ENCODE results near the gene RNF213. TPM values are rescaled to one million over a fixed set of nuclear protein-coding genes. Genes with fewer than 3 reads are reported as not detected.
"Not testable (repeated sequence)": the region's sequence is repeated elsewhere in the genome, so short reads cannot be mapped to it uniquely, and the experiment has no call there.

RNF213 gene
- total RNA-seq, 1 experiment from 2014 or later = 179 TPM

GRCh38 chr17:80274871-80275449 lies 14.3 kb downstream of the RNF213 start:
- Histone ChIP-seq H3K4me1 (replicated peaks; ENCODE audit: insufficient read depth) (no peaks in the 10 kb centered on the region), H4K20me1 (ENCODE audit: insufficient read depth) (no peaks in the 10 kb centered on the region), H3K4me2 (no peak overlapping the region), H3K79me2 (ENCODE audit: low read depth) (no peaks in the 10 kb centered on the region), H3K9me2 (ENCODE audit: insufficient read depth) (no peaks in the 10 kb centered on the region), H3K36me3 (ENCODE audit: low read depth) (no peaks in the 10 kb centered on the region), H3K27ac (no peak overlapping the region), H3K4me3 (no peak overlapping the region), H3K27me3 (ENCODE audit: insufficient read depth, low read depth) (no peaks in the 10 kb centered on the region), H3F3A (ENCODE audit: insufficient read depth, low read depth) (no peaks in the 10 kb centered on the region), H2AFZ (no peak overlapping the region), H3K9me3 (ENCODE audit: insufficient read depth, low read depth) (no peaks in the 10 kb centered on the region)
- CTCF ChIA-PET = no interaction called here
- DNase-seq = no peak
- intact Hi-C loops (cut with micrococcal nuclease; ENCODE audit: unreplicated experiment) = no loop called here
- no TSS peak for BruUV-seq (replicated peaks)
- TF ChIP-seq EZH2 (IDR thresholded peaks at IDR 0.05; ENCODE audit: low read depth) (no peak), CTCF (conservative IDR thresholded peaks at IDR 0.05) (no peak)
- POLR2A ChIA-PET (ENCODE audit: unreplicated experiment) = interaction anchor here (0.6 kb wide), 1 partner anchor 43 kb away, joined by 3 read pairs; no protein-coding TSS in a partner anchor

- POLR2A ChIA-PET (ENCODE audit: unreplicated experiment) = interaction anchor here (0.6 kb wide), 1 partner anchor 180 kb away, joined by 4 read pairs; no protein-coding TSS in a partner anchor
- H3K9me3 ChIP-seq (ENCODE audit: insufficient read depth, low read depth); H3K4me2 ChIP-seq; CTCF ChIA-PET; H3F3A ChIP-seq (ENCODE audit: insufficient read depth, low read depth); H3K9me2 ChIP-seq (ENCODE audit: insufficient read depth); H3K4me1 ChIP-seq (replicated peaks; ENCODE audit: insufficient read depth); H2AFZ ChIP-seq; H3K4me3 ChIP-seq; H3K27ac ChIP-seq; H4K20me1 ChIP-seq (ENCODE audit: insufficient read depth); H3K36me3 ChIP-seq (ENCODE audit: low read depth); DNase-seq; H3K27me3 ChIP-seq (ENCODE audit: insufficient read depth, low read depth); H3K79me2 ChIP-seq (ENCODE audit: low read depth); BruUV-seq (replicated peaks): not testable (repeated sequence)
- intact Hi-C loops (cut with micrococcal nuclease; ENCODE audit: unreplicated experiment) = loop anchor here (2.0 kb wide), 1 partner anchor 51 kb away; no protein-coding TSS in a partner anchor
These were observed 15.2 kb downstream of the RNF213 start for GRCh38 chr17:80275857-80276256.

GRCh38 chr17:80277751-80278671 lies 17.4 kb downstream of the RNF213 start:
- no peak overlapping the region for H2AFZ ChIP-seq
- no peak for TF ChIP-seq CTCF (conservative IDR thresholded peaks at IDR 0.05)
- no peak overlapping the region for H3K4me3 ChIP-seq
- POLR2A ChIA-PET (ENCODE audit: unreplicated experiment) = no interaction called here
- no peaks in the 10 kb centered on the region for H3K36me3 ChIP-seq (ENCODE audit: low read depth)
- no peak overlapping the region for H3K4me2 ChIP-seq
- no peaks in the 10 kb centered on the region for H3F3A ChIP-seq (ENCODE audit: insufficient read depth, low read depth)
- H3K9me2 ChIP-seq (ENCODE audit: insufficient read depth) = no peaks in the 10 kb centered on the region
- no TSS peak for BruUV-seq (replicated peaks)
- no peaks in the 10 kb centered on the region for H3K9me3 ChIP-seq (ENCODE audit: insufficient read depth, low read depth)
- H3K4me1 ChIP-seq (replicated peaks; ENCODE audit: insufficient read depth) = no peaks in the 10 kb centered on the region
- DNase-seq = peak in 1 of 2 experiments; percentile 24
- H3K27ac ChIP-seq = no peak overlapping the region
- intact Hi-C loops (cut with micrococcal nuclease; ENCODE audit: unreplicated experiment) = loop anchor here (2.0 kb wide), 1 partner anchor 49 kb away; no protein-coding TSS in a partner anchor
- CTCF ChIA-PET = interaction anchor here (0.8 kb wide), 1 partner anchor 21 kb away, joined by 3 read pairs; no protein-coding TSS in a partner anchor
- H3K27me3 ChIP-seq (ENCODE audit: insufficient read depth, low read depth) = no peaks in the 10 kb centered on the region
- no peaks in the 10 kb centered on the region for H3K79me2 ChIP-seq (ENCODE audit: low read depth)
- no peaks in the 10 kb centered on the region for H4K20me1 ChIP-seq (ENCODE audit: insufficient read depth)

Data from PC-9 (cell line).